Natural killer cell treated with Interleukin-12 subunit alpha and Interleukin-12 subunit beta and Interleukin-15 and Interleukin-18, amount 100 ng/mL, for 72 hours (primary cell): ENCODE results near the gene CCDC78. TPM values are rescaled to one million over a fixed set of nuclear protein-coding genes. Genes with fewer than 3 reads are reported as not detected.

Experiments used
- ATAC-seq, 2 donors: fragments of 150-1000 bp; cut with Tn5 transposase in 1 of 2; sonication (Bioruptor Pico), chemical (Tn5 transposase) in 1 of 2; 2 replicates each; pipeline ENCODE4 v1.10.0; 2021
- DNase-seq: peaks from one replicate; pipeline ENCODE4 v3.0.0; 2022; ENCODE audit warnings: low spot score
- H3K27ac Mint-ChIP-seq, 2 donors: 1 replicate in 1 of 2; 2 replicates in 1 of 2; pipeline ENCODE4 v1.8.0; 2022; ENCODE audit warnings: mixed read lengths in 2 of 2, mild to moderate bottlenecking in 1 of 2, moderate library complexity in 1 of 2
- H3K27me3 Mint-ChIP-seq, 2 donors: 1 replicate in 1 of 2; 2 replicates in 1 of 2; pipeline ENCODE4 v1.8.0; 2022; ENCODE audit warnings: mixed read lengths in 2 of 2
- H3K36me3 Mint-ChIP-seq: one replicate; pipeline ENCODE4 v1.8.0; 2022; ENCODE audit warnings: mixed read lengths
- H3K4me1 Mint-ChIP-seq, 2 donors: 1 replicate in 1 of 2; 2 replicates in 1 of 2; pipeline ENCODE4 v1.8.0; 2022; ENCODE audit warnings: low read depth in 2 of 2, mixed read lengths in 2 of 2, mild to moderate bottlenecking in 1 of 2
- H3K4me3 Mint-ChIP-seq: one replicate; pipeline ENCODE4 v1.8.0; 2022; ENCODE audit warnings: mixed read lengths
- H3K9me3 Mint-ChIP-seq: 2 replicates; pipeline ENCODE4 v1.8.0; 2022; ENCODE audit warnings: mixed read lengths
- total RNA-seq, 2 donors: library from RNA; stranded (reverse); gene quantifications; one replicate each; pipeline ENCODE4 v1.2.3, GENCODE V29; 2022

The CCDC78 gene
- total RNA-seq, result 1 to 10 TPM; 3.1 to 6.4 TPM

DNA sequence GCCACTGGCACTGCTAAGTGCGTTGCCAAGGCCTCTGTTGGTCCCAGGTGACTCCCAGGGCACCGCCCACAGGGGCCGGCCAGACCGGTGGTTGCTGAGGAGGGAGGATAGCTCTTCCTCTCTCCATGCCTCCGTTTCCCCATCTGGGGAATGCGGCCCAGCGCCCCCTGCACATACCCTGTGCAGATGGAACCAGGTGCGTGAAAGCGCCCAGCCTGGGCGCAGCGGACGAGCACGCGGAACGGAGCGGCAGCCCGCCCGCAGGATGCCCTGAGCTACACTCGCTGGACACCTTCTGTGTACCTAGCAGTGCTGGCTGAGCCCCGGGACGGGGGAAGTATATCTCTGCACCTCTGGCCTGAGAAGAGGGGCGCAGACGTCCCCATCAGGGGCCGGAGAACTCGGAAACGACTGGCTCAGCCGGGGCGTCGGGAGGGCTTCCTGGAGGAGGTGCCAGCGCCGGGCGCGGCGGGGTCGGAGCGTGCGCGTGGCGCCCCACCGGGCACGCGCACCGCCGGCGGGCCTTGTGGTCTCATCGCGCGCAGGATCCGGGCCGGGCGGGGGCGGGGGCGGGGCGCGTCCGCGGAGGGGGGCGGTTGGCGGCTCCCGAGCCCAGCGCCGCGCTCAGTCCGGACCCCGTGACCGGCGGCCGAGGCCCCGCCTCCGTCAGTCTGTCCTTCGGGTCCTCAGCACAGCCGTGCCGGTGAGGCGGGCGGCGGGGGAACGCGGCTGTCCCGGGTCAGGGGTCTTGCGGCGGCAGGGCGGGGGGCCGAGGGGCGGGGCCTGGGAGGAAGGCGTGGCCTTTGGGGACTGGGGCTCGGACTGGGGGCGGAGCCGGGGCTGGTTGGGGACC lies at the start of gene CCDC78, which contains the start of gene HAGHL:
Gene CCDC78 (minus strand): TSS at position 6 of the 853 bp plus-strand sequence. CDS start 76 bp downstream, outside the sequence.
Gene HAGHL (plus strand): TSS at position 669 of the 853 bp plus-strand sequence. CDS start 404 bp downstream, outside the sequence.
- peak; percentile 78 for DNase-seq
- Mint-ChIP-seq H3K9me3 (no peaks in the 10 kb centered on the region), H3K4me3 (peak within 1 kb of the TSS; percentile 52), H3K27me3 (no peaks in the 10 kb centered on the region), H3K36me3 (no peaks in the 10 kb centered on the region), H3K4me1 (peaks cover 0 to 2% of the 10 kb centered on the region in 2 donors), H3K27ac (no peak within 1 kb of the TSS)
- peak; percentile 57 to 70 for ATAC-seq

GRCh38 chr16:775236-775796 lies 49.1 kb upstream of the CCDC78 start:
- Mint-ChIP-seq H3K4me3 (no peak overlapping the region), H3K27me3 (peaks cover 0 to 3% of the 10 kb centered on the region in 2 donors), H3K4me1 (peaks cover 0 to 2% of the 10 kb centered on the region in 2 donors), H3K36me3 (no peaks in the 10 kb centered on the region), H3K27ac (no peak overlapping the region), H3K9me3 (no peaks in the 10 kb centered on the region)
- DNase-seq (no peak), ATAC-seq (no peak)

GRCh38 chr16:774086-775001 lies 48.1 kb upstream of the CCDC78 start:
- no peak overlapping the region for H3K27ac Mint-ChIP-seq
- peaks cover 0 to 2% of the 10 kb centered on the region in 2 donors for H3K4me1 Mint-ChIP-seq
- H3K27me3 Mint-ChIP-seq, result peaks cover 0 to 3% of the 10 kb centered on the region in 2 donors
- DNase-seq, result no peak
- no peak overlapping the region for H3K4me3 Mint-ChIP-seq
- ATAC-seq, result peak in 1 of 2 donors; percentile 16
- no peaks in the 10 kb centered on the region for H3K36me3 Mint-ChIP-seq
- no peaks in the 10 kb centered on the region for H3K9me3 Mint-ChIP-seq

- H3K9me3 Mint-ChIP-seq, result no peaks in the 10 kb centered on the region
- H3K27ac Mint-ChIP-seq, result no peak overlapping the region
- DNase-seq (no peak), ATAC-seq (no peak)
- no peak overlapping the region for H3K4me3 Mint-ChIP-seq
- H3K4me1 Mint-ChIP-seq, result peaks cover 0 to 2% of the 10 kb centered on the region in 2 donors
- H3K27me3 Mint-ChIP-seq, result peaks cover 0 to 3% of the 10 kb centered on the region in 2 donors
- no peaks in the 10 kb centered on the region for H3K36me3 Mint-ChIP-seq
These were observed 46.7 kb upstream of the CCDC78 start for GRCh38 chr16:772959-773358.

DNA sequence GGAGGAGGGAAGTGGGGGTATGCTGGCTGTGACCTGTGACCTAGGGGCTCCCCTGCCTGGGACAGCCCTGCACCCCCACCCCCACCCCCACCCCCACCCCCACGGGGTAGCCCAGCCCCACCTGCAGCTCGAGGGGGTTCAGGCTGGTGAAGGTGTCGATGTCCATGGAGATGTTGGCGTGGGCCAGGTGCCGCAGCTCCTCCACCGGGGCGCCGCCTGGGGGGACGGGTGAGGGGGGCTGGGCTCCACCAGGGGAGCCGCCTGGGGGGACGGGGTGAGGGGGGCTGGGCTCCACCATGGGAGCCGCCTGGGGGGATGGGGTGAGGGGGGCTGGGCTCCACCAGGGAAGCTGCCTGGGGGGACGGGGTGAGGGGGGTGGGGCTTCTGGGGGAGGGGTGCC lies 44.2 kb upstream of the CCDC78 start:
- DNase-seq, result no peak
- Mint-ChIP-seq H3K9me3 (no peaks in the 10 kb centered on the region), H3K4me1 (no peaks in the 10 kb centered on the region), H3K36me3 (no peaks in the 10 kb centered on the region), H3K4me3 (no peak overlapping the region), H3K27me3 (no peaks in the 10 kb centered on the region), H3K27ac (no peak overlapping the region)
- no peak for ATAC-seq

- H3K36me3 Mint-ChIP-seq, result no peaks in the 10 kb centered on the region
- no peak for ATAC-seq
- H3K9me3 Mint-ChIP-seq, result no peaks in the 10 kb centered on the region
- no peaks in the 10 kb centered on the region for H3K27me3 Mint-ChIP-seq
- DNase-seq, result no peak
- H3K4me3 Mint-ChIP-seq, result no peak overlapping the region
- no peak overlapping the region for H3K27ac Mint-ChIP-seq
- H3K4me1 Mint-ChIP-seq, result no peaks in the 10 kb centered on the region
These were observed 43.7 kb upstream of the CCDC78 start for GRCh38 chr16:769934-770333.

GRCh38 chr16:769184-769784 lies 43.0 kb upstream of the CCDC78 start:
- no peak overlapping the region for H3K4me3 Mint-ChIP-seq
- H3K27me3 Mint-ChIP-seq, result no peaks in the 10 kb centered on the region
- no peaks in the 10 kb centered on the region for H3K4me1 Mint-ChIP-seq
- no peak overlapping the region for H3K27ac Mint-ChIP-seq
- no peaks in the 10 kb centered on the region for H3K9me3 Mint-ChIP-seq
- ATAC-seq (no peak), DNase-seq (no peak)
- no peaks in the 10 kb centered on the region for H3K36me3 Mint-ChIP-seq

DNA sequence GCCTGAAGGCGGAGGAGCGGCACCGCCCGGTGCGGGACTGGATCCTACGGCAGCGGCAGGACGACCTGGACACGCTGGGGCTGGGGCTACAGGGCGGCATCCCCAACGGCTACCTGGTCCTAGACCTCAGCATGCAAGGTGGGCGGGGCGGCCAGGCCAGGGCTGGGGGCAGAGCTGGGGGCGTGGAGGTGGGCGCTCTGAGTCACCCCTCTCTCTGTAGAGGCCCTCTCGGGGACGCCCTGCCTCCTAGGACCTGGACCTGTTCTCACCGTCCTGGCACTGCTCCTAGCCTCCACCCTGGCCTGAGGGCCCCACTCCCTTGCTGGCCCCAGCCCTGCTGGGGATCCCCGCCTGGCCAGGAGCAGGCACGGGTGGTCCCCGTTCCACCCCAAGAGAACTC lies 42.2 kb upstream of the CCDC78 start:
- ATAC-seq, result no peak
- DNase-seq, result no peak
- Mint-ChIP-seq H3K4me1 (no peaks in the 10 kb centered on the region), H3K4me3 (no peak overlapping the region), H3K27ac (no peak overlapping the region), H3K9me3 (no peaks in the 10 kb centered on the region), H3K27me3 (no peaks in the 10 kb centered on the region), H3K36me3 (no peaks in the 10 kb centered on the region)

GRCh38 chr16:767743-768235 lies 41.5 kb upstream of the CCDC78 start:
- ATAC-seq (no peak), DNase-seq (no peak)
- no peak overlapping the region for H3K4me3 Mint-ChIP-seq
- no peaks in the 10 kb centered on the region for H3K27me3 Mint-ChIP-seq
- H3K4me1 Mint-ChIP-seq, result no peaks in the 10 kb centered on the region
- H3K36me3 Mint-ChIP-seq, result no peaks in the 10 kb centered on the region
- H3K27ac Mint-ChIP-seq, result no peak overlapping the region
- no peaks in the 10 kb centered on the region for H3K9me3 Mint-ChIP-seq

GRCh38 chr16:766820-767640 lies 40.8 kb upstream of the CCDC78 start:
- Mint-ChIP-seq H3K9me3 (no peaks in the 10 kb centered on the region), H3K27ac (no peak overlapping the region), H3K4me3 (no peak overlapping the region), H3K27me3 (no peaks in the 10 kb centered on the region), H3K36me3 (no peaks in the 10 kb centered on the region), H3K4me1 (no peaks in the 10 kb centered on the region)
- no peak for ATAC-seq
- no peak for DNase-seq

GRCh38 chr16:766008-766819 lies 40.0 kb upstream of the CCDC78 start:
- H3K36me3 Mint-ChIP-seq, result no peaks in the 10 kb centered on the region
- no peak overlapping the region for H3K27ac Mint-ChIP-seq
- ATAC-seq (no peak), DNase-seq (no peak)
- H3K4me3 Mint-ChIP-seq, result no peak overlapping the region
- no peaks in the 10 kb centered on the region for H3K4me1 Mint-ChIP-seq
- no peaks in the 10 kb centered on the region for H3K9me3 Mint-ChIP-seq
- no peaks in the 10 kb centered on the region for H3K27me3 Mint-ChIP-seq

GRCh38 chr16:765488-765865 lies 39.2 kb upstream of the CCDC78 start:
- H3K4me3 Mint-ChIP-seq, result no peak overlapping the region
- no peak for DNase-seq
- H3K36me3 Mint-ChIP-seq, result no peaks in the 10 kb centered on the region
- H3K27me3 Mint-ChIP-seq, result no peaks in the 10 kb centered on the region
- no peak overlapping the region for H3K27ac Mint-ChIP-seq
- no peaks in the 10 kb centered on the region for H3K4me1 Mint-ChIP-seq
- H3K9me3 Mint-ChIP-seq, result no peaks in the 10 kb centered on the region
- ATAC-seq, result no peak
